Activated T-helper 9 cell treated with anti-CD3 and anti-CD28 coated beads, Interleukin-2, amount 50 U/mL, for 16 hours (primary cell): ENCODE results near the gene REL.
"Not testable (repeated sequence)": the region's sequence is repeated elsewhere in the genome, so short reads cannot be mapped to it uniquely, and the experiment has no call there.

Experiments
- DNase-seq: peaks from one replicate; pipeline ENCODE4 v3.0.0-alpha.2; 2020; ENCODE audit warnings: low read depth

Gene REL

DNA sequence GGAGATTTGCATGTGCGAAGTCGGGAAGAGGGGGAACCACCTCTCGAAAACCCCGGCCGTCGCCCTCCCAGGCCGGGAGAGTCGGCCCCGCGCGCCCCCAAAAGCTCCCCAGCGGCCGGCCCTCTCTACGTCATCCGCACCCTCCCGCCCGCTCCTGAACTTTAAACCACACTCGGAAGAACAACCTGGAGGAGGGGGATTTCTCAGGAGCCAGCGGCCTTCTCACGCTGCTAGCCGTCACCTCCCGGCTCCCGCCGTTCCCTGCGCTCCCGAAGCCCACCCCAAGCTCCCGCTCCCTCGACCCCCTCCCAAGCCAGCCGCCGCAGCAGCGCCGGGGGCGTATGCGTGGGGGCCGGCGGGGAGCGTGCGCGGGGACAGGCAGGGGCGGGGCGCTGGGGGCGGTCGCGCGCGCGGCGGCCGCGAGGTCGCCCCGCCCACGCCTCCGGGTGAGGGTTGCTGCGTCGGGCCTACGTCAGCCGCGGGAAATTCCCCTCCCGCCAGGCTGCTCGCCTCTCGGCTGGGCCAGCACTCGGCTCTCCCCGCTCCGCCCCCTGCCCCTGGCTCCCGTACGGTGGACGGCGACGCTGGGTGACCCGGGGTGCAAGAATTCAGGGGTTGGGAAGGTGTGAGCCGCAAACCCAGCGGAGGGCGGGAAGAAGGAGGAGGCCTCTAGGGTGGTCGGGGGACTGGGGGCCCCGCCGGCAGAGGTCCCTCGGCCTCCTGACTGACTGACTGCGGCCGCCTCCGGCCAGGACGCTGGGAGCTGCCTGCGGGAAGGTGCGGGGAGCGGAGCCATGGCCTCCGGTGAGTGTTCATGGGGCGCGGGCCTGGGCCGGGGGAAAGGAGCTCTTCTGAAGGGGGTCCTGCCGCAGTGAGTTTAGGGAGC, at the start of gene REL:
TSS of gene REL (plus strand) at position 528 of the 886 bp plus-strand sequence. CDS start at position 795, 267 bp downstream.
- DNase-seq, result peak; percentile 86

DNA sequence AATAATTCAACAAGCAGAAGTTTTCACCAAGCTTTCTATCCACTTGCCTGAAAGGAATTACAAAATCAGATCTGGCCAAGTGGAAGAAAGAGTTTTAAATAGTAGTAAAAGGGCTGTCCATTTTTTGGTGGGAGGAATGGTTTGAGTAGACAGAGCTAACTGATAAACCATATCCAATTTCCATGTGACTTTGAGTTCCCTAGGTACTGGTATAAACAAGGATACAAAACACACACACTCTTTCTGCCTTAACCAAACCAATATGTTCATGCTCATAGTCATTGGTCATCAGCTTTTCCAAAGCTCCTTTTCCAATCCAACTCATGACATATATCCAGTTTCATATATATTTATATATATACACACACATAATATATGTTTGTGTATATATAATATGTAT, 49.5 kb upstream of the REL start:
- DNase-seq, result no peak

GRCh38 chr2:60832621-60833020, 48.8 kb upstream of the REL start:
- DNase-seq, result no peak

GRCh38 chr2:60834270-60834717, 47.1 kb upstream of the REL start:
- DNase-seq, result no peak

GRCh38 chr2:60836491-60836890, 44.9 kb upstream of the REL start:
- no peak for DNase-seq

DNA sequence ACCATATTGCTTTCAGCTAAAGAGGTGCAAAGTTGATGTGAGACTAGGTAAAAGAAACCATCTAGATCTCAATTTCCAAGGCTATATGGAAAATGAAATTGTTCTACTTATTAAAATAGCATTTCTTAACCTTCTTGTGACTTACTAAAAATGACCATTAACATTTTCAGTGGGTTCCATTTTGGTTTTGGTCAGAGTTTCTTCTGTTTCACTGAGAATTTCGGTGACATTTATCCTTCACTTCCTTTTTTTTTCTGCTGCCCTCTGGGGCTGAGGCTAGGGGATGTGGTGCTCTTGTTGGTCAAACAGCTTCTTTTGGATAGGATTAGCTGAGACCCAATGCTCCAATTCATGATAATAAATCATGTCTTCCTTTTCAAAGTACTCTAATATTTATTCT, 44.3 kb upstream of the REL start:
- DNase-seq, result no peak

- no peak for DNase-seq
These were observed 42.9 kb upstream of the REL start for GRCh38 chr2:60838481-60838880.

DNA sequence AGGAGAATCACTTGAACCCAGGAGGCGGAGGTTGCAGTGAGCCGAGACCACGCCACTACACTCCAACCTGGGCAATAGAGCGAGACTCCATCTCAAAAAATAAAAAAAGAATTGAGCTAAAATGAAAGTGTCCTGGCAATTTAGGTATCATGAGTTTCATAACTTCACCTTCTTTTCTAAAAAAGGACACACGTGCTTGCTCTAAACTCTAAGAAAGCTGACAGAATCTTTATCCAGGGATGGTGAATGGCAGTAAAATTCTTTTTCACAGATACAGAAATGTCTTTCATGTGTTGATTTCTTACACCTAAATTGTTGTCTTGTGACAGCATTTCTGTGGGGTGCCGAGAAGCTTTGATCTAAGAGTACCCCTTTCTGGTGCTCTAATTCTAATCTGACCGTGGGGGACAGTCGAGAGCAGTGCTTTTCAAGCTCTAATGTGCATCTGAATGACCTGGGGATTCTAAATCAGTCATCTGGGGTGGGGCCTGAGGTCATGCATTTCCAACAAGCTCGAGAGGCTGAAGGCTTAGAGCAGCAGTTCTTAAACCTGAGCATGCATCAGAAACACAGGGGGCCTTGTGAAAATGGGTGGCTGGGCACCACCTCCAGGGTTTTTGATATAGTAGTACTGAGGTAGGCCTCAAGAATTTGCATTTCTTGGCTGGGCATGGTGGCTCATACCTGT, 42.1 kb upstream of the REL start:
- DNase-seq, result no peak

- DNase-seq, result no peak
These were observed 40.5 kb upstream of the REL start for GRCh38 chr2:60840880-60841279.

DNA sequence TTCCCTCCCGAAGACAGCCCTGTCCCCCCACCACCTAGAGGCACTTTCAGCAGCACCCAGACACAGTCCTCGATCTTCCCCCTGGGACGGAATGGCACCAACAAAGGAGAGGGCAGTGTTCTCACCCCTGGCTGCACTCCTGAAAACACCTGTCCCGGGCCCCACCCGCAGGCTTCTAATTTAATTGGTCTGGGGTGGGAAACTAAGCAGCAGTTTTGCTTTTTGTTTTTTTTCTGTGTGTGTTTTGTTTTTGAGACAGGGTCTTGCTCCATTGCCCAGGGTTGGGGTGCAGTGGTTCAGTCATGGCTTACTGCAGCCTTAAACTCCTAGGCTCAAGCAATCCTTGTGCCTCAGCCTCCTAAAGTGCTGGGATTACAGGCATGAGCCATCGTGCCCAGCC, 38.4 kb upstream of the REL start:
- no peak for DNase-seq

GRCh38 chr2:60844105-60844504, 37.3 kb upstream of the REL start:
- no peak for DNase-seq

DNA sequence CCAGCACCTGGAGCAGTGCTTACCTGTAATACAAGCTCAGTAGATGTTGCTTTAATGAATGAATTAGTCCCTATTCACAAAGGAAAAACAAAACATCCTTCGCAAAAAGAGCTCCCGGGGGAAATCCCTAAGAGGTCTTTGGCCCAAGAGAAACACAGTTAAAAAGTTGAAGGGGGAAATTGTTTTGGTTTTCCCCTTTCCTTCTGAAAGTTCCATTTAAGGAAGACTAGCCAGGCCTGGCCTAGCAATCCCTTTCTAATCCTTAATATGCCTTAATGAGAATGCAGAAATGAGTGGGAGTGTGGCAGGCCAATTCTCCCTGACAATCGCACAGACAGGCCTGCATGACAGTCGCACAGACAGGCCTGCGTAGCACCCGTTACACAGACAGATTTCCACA, 33.5 kb upstream of the REL start:
- DNase-seq, result no peak

- no peak for DNase-seq
These were observed 32.2 kb upstream of the REL start for GRCh38 chr2:60849187-60849586.

DNA sequence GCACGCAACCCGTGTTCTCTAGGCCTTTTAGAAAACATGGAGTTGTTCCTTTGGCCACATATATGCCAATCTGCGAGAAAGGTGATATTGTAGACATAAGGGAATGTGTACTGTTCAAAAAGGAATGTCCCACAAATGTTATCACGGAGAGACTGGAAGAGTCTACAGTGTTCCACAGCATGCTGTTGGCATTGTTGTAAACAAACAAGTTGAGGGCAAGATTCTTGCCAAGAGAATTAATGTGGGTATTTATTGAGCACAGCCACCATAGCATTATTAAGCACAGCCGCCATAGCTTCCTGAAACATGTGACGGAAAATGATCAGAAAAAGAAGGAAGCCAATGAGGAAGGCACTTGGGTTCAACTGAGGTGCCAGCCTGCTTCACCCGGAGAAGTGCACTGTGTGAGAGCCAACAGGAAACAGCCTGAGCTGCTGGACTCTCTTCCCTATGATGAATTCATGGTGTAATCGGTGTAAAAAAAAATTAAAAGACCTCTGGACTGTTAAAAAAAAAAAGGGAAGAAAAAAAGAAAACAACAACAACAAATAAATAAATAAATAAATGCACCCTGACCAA, 29.0 kb upstream of the REL start:
- DNase-seq, result no peak

DNA sequence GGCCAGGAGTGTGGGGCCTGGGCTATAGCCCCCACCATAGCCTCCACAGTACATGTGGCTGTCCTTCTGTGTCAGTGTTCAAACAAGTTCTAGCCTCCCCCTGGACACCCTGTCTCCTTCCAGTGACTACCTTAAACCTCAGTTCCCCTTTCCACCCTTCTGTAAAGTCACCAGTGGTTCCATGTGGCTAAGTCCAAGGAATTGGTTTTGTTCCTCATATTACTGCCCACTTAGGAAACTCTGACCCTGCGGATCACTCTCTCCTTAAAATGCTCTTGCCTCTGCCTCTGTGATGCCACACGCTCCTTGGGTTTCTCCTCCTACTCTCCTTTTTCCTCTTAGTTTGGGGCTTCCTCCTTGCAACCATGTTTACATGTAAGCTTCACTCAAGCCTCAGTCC, 27.8 kb upstream of the REL start:
- no peak for DNase-seq

- DNase-seq, result no peak
These were observed 25.2 kb upstream of the REL start for GRCh38 chr2:60855989-60856669.

DNA sequence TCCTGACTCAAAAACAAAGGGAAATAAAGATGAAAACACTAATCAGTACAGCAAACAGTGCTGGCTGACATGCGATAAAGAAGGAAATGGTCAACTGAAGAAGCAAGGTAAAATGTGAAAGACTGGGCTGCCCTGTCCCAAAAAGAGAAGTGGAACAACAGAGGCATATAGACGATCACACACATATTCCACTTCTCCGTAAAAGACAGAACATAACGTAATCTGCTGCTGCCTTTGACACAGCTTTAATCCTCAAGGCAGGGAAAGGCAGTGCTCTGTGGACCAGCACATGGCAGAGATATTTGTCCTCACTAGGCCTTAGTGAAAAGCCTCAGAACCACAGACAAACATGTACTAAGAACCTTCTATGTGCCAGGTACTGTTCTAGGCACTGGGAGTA, 24.3 kb upstream of the REL start:
- no peak for DNase-seq

DNA sequence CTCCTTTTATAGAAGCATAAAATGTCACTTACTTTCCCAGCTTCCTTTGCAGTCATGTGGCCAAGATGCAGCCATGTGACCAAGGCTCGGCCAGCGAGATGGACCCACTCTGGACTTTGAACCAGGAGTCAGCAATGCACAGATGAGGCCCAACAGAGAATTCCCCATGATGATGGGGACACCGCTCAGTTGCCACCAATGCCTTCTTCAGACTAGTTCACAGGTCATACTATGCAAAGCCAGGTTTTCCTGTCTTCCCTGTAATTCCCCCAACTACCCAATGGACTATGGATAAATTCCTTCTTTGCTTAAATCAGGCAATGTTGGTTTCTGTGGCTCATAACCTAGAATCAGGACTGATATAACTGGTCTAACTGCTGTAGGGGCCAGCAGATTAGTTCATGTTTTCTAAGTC, 22.5 kb upstream of the REL start:
- no peak for DNase-seq

DNA sequence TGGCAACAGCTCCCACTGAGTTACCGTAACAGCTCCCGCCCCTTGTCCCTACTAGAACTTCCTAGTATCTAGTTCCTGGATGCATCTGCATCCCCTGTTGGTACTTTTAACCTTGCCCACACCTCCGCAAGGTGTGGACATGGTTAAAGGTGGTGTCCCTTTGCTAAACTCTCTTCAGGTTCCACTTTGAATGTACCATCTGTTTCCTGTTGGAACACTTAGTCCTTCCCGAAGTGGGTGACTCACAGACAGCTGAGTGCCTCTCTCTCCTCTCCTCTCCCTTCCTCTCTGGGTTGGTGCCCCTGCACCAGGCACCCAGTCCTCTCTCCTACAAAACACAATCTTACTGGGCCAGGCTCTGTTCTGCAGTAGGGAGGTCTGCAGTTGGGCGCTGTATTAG, 19.6 kb upstream of the REL start:
- DNase-seq, result no peak

- DNase-seq, result no peak
These were observed 18.7 kb upstream of the REL start for GRCh38 chr2:60862642-60863041.

GRCh38 chr2:60865361-60865760, 16.0 kb upstream of the REL start:
- DNase-seq, result not testable (repeated sequence)

DNA sequence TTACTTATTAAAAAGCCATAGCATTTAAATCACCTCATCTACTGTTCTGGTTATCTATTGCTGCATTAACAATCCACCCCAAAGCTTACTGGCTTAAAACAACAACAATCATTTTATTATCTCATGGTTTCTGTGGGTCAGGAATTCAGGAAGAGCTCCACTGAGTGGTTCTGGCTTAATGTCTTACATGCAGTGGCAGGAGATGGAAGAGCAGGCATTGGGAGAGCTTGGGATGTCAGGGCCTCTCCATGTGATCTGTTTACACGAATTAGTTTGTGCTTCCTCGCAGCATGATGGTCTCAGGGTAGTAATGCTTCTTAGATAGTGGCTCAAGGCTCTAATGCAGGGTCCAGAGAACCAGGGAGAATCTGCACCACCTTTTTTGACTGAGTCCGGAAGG, 14.4 kb upstream of the REL start:
- DNase-seq, result no peak

GRCh38 chr2:60867848-60868247, 13.5 kb upstream of the REL start:
- no peak for DNase-seq
